HG02973 (cell line): ENCODE results near the gene KCNQ2.

Experiments
- ATAC-seq: cut with Tn5 transposase; IDR thresholded peaks from one replicate; pipeline ENCODE4 v1.9.1; 2021; ENCODE audit warnings: moderate library complexity; ENCODE audit not compliant: unreplicated experiment

The KCNQ2 gene

GRCh38 chr20:63439866-63440265 is 32.6 kb downstream of the KCNQ2 start:
- no peak for ATAC-seq

GRCh38 chr20:63438121-63438520 is 34.3 kb downstream of the KCNQ2 start:
- no peak for ATAC-seq

DNA sequence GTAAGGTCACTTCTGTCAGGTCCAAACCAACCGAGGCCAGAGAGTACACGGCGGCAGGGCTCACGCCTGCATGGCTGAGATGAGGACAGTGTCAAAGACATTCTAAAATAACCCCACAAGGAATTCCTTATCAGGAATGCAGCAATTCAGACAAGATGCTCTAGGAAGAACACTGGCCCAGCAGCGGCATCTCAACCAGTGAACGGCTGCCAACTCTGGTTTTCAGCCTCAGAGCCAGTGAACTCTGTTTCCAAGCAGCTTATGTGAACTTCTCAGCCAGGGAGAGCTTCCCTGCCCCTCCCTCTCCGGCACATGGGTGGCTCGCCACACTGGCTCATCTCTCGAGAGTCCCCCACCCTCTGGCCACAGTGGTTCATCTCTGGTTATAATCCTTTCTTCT is 36.9 kb downstream of the KCNQ2 start:
- ATAC-seq: no peak

- no peak for ATAC-seq
Measured at GRCh38 chr20:63434599-63435378, 37.7 kb downstream of the KCNQ2 start.

- no peak for ATAC-seq
Measured at GRCh38 chr20:63433756-63434531, 38.5 kb downstream of the KCNQ2 start.

GRCh38 chr20:63433351-63433750 is 39.1 kb downstream of the KCNQ2 start:
- no peak for ATAC-seq

- ATAC-seq: no peak
Measured at GRCh38 chr20:63432577-63433325, 39.7 kb downstream of the KCNQ2 start.

DNA sequence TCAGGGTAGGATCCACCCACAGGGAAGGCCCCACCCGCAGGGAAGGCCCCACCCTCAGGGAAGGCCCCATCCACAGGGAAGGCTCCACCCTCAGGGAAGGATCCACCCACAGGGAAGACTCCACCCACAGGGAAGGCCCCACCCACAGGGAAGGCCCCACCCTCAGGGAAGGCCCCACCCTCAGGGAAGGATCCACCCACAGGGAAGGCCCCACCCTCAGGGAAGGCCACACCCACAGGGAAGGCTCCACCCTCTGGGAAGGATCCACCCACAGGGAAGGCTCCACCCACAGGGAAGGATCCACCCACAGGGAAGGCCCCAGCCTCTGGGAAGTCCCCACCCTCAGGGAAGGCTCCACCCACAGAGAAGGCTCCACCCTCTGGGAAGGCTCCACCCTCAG is 40.5 kb downstream of the KCNQ2 start:
- ATAC-seq: no peak

GRCh38 chr20:63430891-63431290 is 41.6 kb downstream of the KCNQ2 start:
- ATAC-seq: no peak

DNA sequence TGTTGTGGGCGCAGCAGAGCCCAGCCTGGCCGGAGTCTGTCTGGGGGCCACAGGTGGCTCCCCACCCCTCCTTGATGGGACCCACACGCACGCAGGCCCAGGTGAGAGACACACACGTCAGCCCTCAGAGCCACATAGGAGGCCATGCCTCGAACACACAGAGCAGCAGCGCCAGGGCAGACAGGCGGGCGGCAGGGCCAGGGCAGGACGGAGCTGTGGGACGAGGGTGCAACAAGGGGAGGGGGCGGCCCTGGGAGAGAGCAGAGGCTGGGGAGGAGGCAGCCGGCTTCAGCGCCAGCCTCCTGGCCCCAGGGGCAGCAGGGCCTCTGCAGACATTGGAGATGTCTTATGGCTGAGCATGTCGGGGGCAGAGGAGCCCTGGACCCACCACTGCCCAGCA is 42.5 kb downstream of the KCNQ2 start:
- ATAC-seq: no peak

GRCh38 chr20:63428906-63429575 is 43.4 kb downstream of the KCNQ2 start:
- no peak for ATAC-seq

- no peak for ATAC-seq
Measured at GRCh38 chr20:63427724-63428330, 44.6 kb downstream of the KCNQ2 start.

- ATAC-seq: no peak
Measured at GRCh38 chr20:63427206-63427605, 45.2 kb downstream of the KCNQ2 start.

- ATAC-seq: no peak
Measured at GRCh38 chr20:63425846-63426485, 46.5 kb downstream of the KCNQ2 start.

- ATAC-seq: no peak
Measured at GRCh38 chr20:63424613-63425012, 47.8 kb downstream of the KCNQ2 start.

GRCh38 chr20:63423751-63424150 is 48.7 kb downstream of the KCNQ2 start:
- no peak for ATAC-seq

- ATAC-seq: no peak
Measured at GRCh38 chr20:63422653-63423052, 49.8 kb downstream of the KCNQ2 start.

DNA sequence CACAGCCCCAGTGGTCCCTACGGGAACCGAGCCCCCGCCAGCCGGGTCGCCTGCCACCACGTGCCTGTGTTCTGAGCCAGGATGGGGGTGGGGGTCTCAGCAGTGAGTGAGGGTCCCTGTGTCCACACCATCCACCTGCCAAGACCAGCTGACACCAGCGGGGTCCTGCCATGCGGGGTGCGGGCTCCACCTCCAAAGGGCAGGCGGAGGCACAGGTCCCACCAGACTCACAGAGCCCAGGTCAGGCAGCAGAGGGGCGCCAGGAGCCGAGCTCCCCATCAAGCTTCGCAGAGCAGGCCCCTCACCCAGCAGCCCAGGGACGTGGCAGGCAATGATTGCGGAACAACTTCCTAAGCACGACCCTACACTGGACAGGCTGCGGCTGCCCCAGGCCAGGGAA is 50.5 kb downstream of the KCNQ2 start:
- ATAC-seq: no peak

- ATAC-seq: no peak
Measured at GRCh38 chr20:63421094-63421692, 51.3 kb downstream of the KCNQ2 start.
